ENCODE results near the gene CX3CR1.

- TF ChIP-seq CTCF (IDR thresholded peaks at IDR 0.05) (no peak), POLR2A (IDR thresholded peaks at IDR 0.05) (no peak), POLR2AphosphoS5 (IDR thresholded peaks at IDR 0.05) (no peak), EP300 (IDR thresholded peaks at IDR 0.05) (no peak)
These were observed 8.4 kb downstream of the CX3CR1 start for GRCh38 chr3:39271363-39271914.
